Measurements from ENCODE around the gene GPR61. TPM values are rescaled to one million over a fixed set of nuclear protein-coding genes. Genes with fewer than 3 reads are reported as not detected.

GPR61 gene
- total and polyA plus RNA-seq, 3 donors from 2014 or later, result 0.91 to 4.1 (median 2.5) TPM

DNA sequence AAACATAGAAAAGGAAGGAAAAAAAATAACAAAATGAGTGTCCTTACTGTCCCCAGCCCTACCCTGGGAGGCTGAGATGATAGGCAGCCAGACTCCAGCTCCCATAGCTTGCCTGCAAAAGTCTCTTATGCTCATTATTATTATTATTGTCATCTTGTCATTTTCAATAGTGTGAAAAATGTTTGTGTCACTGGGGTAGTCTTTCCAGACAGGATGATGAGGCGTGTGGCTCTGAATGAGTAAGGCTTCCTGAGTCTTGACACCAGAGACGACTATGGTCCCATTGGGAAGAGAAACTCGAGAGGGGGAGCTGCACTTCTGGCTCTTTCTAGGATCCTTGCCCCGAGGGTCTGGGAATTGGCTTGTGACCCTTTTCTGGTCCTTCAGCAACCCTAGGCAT is 46.9 kb upstream of the GPR61 start:
- Histone ChIP-seq H3K9me3 (no peaks in the 10 kb centered on the region), H3K36me3 (ENCODE audit: low read depth, missing control alignments) (no peaks in the 10 kb centered on the region), H3K4me1 (peaks cover 31% of the 10 kb centered on the region), H3K27me3 (no peaks in the 10 kb centered on the region), H3K27ac (no peak overlapping the region), H3K4me3 (no peak overlapping the region)
- intact Hi-C loops (cut with DNase I; ENCODE audit: low total_unique reads), result loop anchor here (5.0 kb wide), 1 partner anchor 40 kb away; no protein-coding TSS in a partner anchor
- no peak for TF ChIP-seq POLR2A (IDR thresholded peaks at IDR 0.05)
- TF ChIP-seq, protein P1, sequence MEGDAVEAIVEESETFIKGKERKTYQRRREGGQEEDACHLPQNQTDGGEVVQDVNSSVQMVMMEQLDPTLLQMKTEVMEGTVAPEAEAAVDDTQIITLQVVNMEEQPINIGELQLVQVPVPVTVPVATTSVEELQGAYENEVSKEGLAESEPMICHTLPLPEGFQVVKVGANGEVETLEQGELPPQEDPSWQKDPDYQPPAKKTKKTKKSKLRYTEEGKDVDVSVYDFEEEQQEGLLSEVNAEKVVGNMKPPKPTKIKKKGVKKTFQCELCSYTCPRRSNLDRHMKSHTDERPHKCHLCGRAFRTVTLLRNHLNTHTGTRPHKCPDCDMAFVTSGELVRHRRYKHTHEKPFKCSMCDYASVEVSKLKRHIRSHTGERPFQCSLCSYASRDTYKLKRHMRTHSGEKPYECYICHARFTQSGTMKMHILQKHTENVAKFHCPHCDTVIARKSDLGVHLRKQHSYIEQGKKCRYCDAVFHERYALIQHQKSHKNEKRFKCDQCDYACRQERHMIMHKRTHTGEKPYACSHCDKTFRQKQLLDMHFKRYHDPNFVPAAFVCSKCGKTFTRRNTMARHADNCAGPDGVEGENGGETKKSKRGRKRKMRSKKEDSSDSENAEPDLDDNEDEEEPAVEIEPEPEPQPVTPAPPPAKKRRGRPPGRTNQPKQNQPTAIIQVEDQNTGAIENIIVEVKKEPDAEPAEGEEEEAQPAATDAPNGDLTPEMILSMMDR (IDR thresholded peaks at IDR 0.05), result no peak
- DNase-seq, result no peak
- WGBS, 2 donors, result 63 to 69% methylated on average over 4 of the region's 4 CpGs

DNA sequence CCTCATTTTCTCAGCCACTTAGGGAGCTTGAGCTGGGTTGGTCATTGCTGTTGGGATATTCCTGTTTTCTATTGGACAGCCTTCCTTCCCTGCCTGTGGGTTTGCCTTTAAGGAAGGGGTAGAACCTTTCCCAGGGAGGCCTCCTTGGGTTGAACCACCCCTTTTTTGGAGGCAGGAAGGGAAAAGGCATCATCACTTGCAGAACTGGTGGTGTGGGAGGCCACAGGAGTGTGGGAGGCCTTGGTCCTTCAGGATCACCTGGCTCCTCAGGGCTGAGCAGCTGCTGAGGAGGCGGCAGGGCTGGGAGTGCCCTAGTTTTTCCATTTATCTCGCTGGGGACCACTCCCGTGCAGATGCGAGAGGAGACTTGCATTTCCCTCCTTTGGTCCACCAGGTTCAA is 46.4 kb upstream of the GPR61 start:
- whole genome bisulfite sequencing, 2 donors, result 9 to 31% methylated on average over 4 of the region's 4 CpGs
- intact Hi-C loops (cut with DNase I; ENCODE audit: low total_unique reads), result loop anchor here (5.0 kb wide), 1 partner anchor 39 kb away; no protein-coding TSS in a partner anchor
- DNase-seq, result no peak
- H3K4me1 ChIP-seq, result peaks cover 34% of the 10 kb centered on the region
- H3K9me3 ChIP-seq, result no peaks in the 10 kb centered on the region
- no peaks in the 10 kb centered on the region for H3K36me3 ChIP-seq (ENCODE audit: low read depth, missing control alignments)
- H3K27me3 ChIP-seq, result no peaks in the 10 kb centered on the region
- TF ChIP-seq, protein P1 (IDR thresholded peaks at IDR 0.05), result no peak
- TF ChIP-seq POLR2A (IDR thresholded peaks at IDR 0.05), result no peak
- H3K4me3 ChIP-seq, result peak overlapping the region in 1 of 2 donors; percentile 67
- H3K27ac ChIP-seq, result peak overlapping the region in 1 of 2 donors; percentile 68

- intact Hi-C loops (cut with DNase I; ENCODE audit: low total_unique reads), result loop anchor here (5.0 kb wide), 1 partner anchor 38 kb away; no protein-coding TSS in a partner anchor
- peaks cover 39% of the 10 kb centered on the region for H3K4me1 ChIP-seq
- no peaks in the 10 kb centered on the region for H3K27me3 ChIP-seq
- peak; percentile 89 for DNase-seq
- peak within 1 kb of the TSS; percentile 67 to 77 for H3K4me3 ChIP-seq
- H3K27ac ChIP-seq, result peak within 1 kb of the TSS; percentile 6 to 68
- H3K36me3 ChIP-seq (ENCODE audit: low read depth, missing control alignments), result no peaks in the 10 kb centered on the region
- H3K9me3 ChIP-seq, result no peaks in the 10 kb centered on the region
- WGBS, 2 donors, result 0 to 1% methylated on average over 4 to 41 of the region's 44 CpGs
- TF ChIP-seq, protein P1 (IDR thresholded peaks at IDR 0.05), result peak; percentile 86 to 90 (median 89)
- no peak for TF ChIP-seq POLR2A (IDR thresholded peaks at IDR 0.05)
Measured at GRCh38 chr1:109493805-109494539, 45.7 kb upstream of the GPR61 start, which contains the start of gene CYB561D1. CYB561D1 (plus strand) TSS chr1:109494094; CDS start chr1:109494140, 46 bp downstream.

DNA sequence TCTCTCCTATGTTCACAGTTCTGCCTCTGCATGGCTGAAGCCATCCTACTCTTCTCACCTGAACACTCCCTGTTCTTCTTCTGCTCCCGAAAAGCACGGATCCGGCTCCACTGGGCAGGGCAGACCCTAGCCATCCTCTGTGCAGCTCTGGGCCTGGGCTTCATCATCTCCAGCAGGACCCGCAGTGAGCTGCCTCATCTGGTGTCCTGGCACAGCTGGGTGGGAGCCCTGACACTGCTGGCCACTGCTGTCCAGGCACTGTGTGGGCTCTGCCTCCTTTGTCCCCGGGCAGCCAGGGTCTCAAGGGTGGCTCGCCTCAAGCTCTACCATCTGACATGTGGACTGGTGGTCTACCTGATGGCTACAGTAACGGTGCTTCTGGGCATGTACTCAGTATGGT is 43.9 kb upstream of the GPR61 start:
- Histone ChIP-seq H3K4me3 (no peak overlapping the region), H3K4me1 (peaks cover 47% of the 10 kb centered on the region), H3K36me3 (ENCODE audit: low read depth, missing control alignments) (no peaks in the 10 kb centered on the region), H3K27me3 (no peaks in the 10 kb centered on the region), H3K9me3 (no peaks in the 10 kb centered on the region), H3K27ac (no peak overlapping the region)
- 89 to 93% methylated on average over 3 to 7 of the region's 7 CpGs for WGBS, 2 donors
- TF ChIP-seq POLR2A (IDR thresholded peaks at IDR 0.05), result no peak
- TF ChIP-seq, protein P1 (IDR thresholded peaks at IDR 0.05), result no peak
- intact Hi-C loops (cut with DNase I; ENCODE audit: low total_unique reads), result no loop called here
- DNase-seq, result no peak
